H1 (cell line): ENCODE measurements around the gene MT1F. TPM values are rescaled to one million over a fixed set of nuclear protein-coding genes. Genes with fewer than 3 reads are reported as not detected.

ENCODE experiments used
- BCL11A ChIP-seq, 2 experiments: IDR thresholded peaks; one replicate each; pipeline ENCODE4 v1.6.1; 2011; ENCODE audit warnings: low read depth in 2 of 2, low read length in 2 of 2, mild to moderate bottlenecking in 2 of 2
- BRCA1 ChIP-seq: IDR thresholded peaks from 2 replicates; pipeline ENCODE4 v1.6.1; 2012; ENCODE audit warnings: low read depth, low read length, improper control_type of control experiment
- CBX5 ChIP-seq: fragments of 300-800, 300-1000 bp; sonication (generic); IDR thresholded peaks from 2 replicates; pipeline ENCODE4 v1.7.1; 2016; ENCODE audit warnings: antibody characterized with exemption, low read length, low read depth
- CREB1 ChIP-seq: IDR thresholded peaks from 2 replicates; pipeline ENCODE4 v1.6.1; 2012; ENCODE audit warnings: inconsistent platforms
- CTCF ChIP-seq, 3 experiments: IDR thresholded peaks; 1 replicate in 2 of 3; 2 replicates in 1 of 3; pipeline versions ENCODE4 v1.5.1 to v1.6.1; 2011; ENCODE audit warnings: low read length in 3 of 3, mild to moderate bottlenecking in 3 of 3, inconsistent platforms in 2 of 3, low read depth in 1 of 3, moderate library complexity in 1 of 3; ENCODE audit not compliant: insufficient read depth in 1 of 3; ENCODE audit errors: control extremely low read depth in 1 of 3
- EGR1 ChIP-seq: IDR thresholded peaks from 2 replicates; pipeline ENCODE4 v1.6.1; 2011; ENCODE audit warnings: low read depth, low read length, borderline replicate concordance
- EZH2 ChIP-seq: fragments of 200-600 bp; sonication (generic); IDR thresholded peaks from 2 replicates; pipeline ENCODE4 v1.7.1; 2012; ENCODE audit warnings: low read depth, mild to moderate bottlenecking, moderate library complexity, low read length, inconsistent platforms; ENCODE audit not compliant: severe bottlenecking
- GABPA ChIP-seq: IDR thresholded peaks from 2 replicates; pipeline ENCODE4 v1.6.1; 2011; ENCODE audit warnings: mild to moderate bottlenecking, low read length, moderate library complexity, borderline replicate concordance; ENCODE audit not compliant: insufficient read depth
- HDAC2 ChIP-seq, 2 experiments: fragments of 300-600 bp in 1 of 2; sonication (generic) in 1 of 2; IDR thresholded peaks; 2 replicates each; pipeline ENCODE4 v1.6.1; 2011 to 2012; ENCODE audit warnings: low read depth in 2 of 2, low read length in 2 of 2, mild to moderate bottlenecking in 2 of 2, moderate library complexity in 2 of 2, borderline replicate concordance in 1 of 2, inconsistent platforms in 1 of 2
- KDM4A ChIP-seq: IDR thresholded peaks from one replicate; pipeline ENCODE4 v1.7.1; 2012; ENCODE audit warnings: low read depth, mild to moderate bottlenecking, moderate library complexity, low read length, inconsistent platforms; ENCODE audit not compliant: severe bottlenecking
- RAD21 ChIP-seq, 2 experiments: IDR thresholded peaks in 1 of 2; conservative IDR thresholded peaks in 1 of 2; 2 replicates each; pipeline ENCODE4 v1.6.1; 2011; ENCODE audit warnings: low read depth in 2 of 2, low read length in 2 of 2, improper control_type of control experiment in 1 of 2, inconsistent platforms in 1 of 2, mild to moderate bottlenecking in 1 of 2, moderate library complexity in 1 of 2
- RNF2 ChIP-seq: fragments of 200-900, 300-1000 bp; sonication (generic); IDR thresholded peaks from 2 replicates; pipeline ENCODE4 v1.7.1; 2016; ENCODE audit warnings: borderline replicate concordance, low read depth, mild to moderate bottlenecking, antibody characterized with exemption, low read length; ENCODE audit not compliant: poor library complexity, severe bottlenecking; ENCODE audit errors: missing control alignments
- SP1 ChIP-seq: IDR thresholded peaks from 2 replicates; pipeline ENCODE4 v1.6.1; 2011; ENCODE audit warnings: low read depth, low read length
- SUZ12 ChIP-seq: fragments of 200-600 bp; sonication (generic); IDR thresholded peaks from 2 replicates; pipeline ENCODE4 v1.6.1; 2012; ENCODE audit warnings: mild to moderate bottlenecking, inconsistent platforms, low read length, moderate library complexity, mixed read lengths
- ZNF274 ChIP-seq: IDR thresholded peaks from 2 replicates; pipeline ENCODE4 v1.7.0; 2012; ENCODE audit warnings: low read length, borderline replicate concordance; ENCODE audit errors: extremely low read depth
- polyA plus RNA-seq, 7 experiments: library from polyadenylated mRNA; depleted of rRNA in 3 of 7; stranded (reverse) in 5 of 7; unstranded in 2 of 7; fragments of >200 nt in 5 of 7; fragments of 200-250 nt in 2 of 7; gene quantifications; 1 replicate in 5 of 7; 2 replicates in 1 of 7; 4 replicates in 1 of 7; pipeline versions ENCODE4 v1.2.1 to v1.2.3, GENCODE V29; 2011 to 2013; ENCODE audit warnings: missing spikeins in 2 of 7, mixed read lengths in 2 of 7
- total RNA-seq: library from RNA; stranded (reverse); fragmentation: NEBNext Ultra II Directional; extraction: Animal tissue kit (Norgen Biotek cat#: 25700); gene quantifications from 2 replicates; pipeline ENCODE4 v1.2.1, GENCODE V29; 2021

MT1F gene
- total and polyA plus RNA-seq, 2 of the 8 experiments (the other 6 are each of a cell fraction or from before 2014, with no cell fraction given) = 5.9 to 20.8 TPM

- TF ChIP-seq RAD21 (IDR thresholded peaks at IDR 0.05 in 1 of 2, conservative IDR thresholded peaks at IDR 0.05 in 1 of 2; ENCODE audit: low read depth in 2 of 2, low read length in 2 of 2) (no peak), KDM4A (peak; percentile 84), CREB1 (no peak), CBX5 (no peak), CTCF (IDR thresholded peaks at IDR 0.05; ENCODE audit: control extremely low read depth in 1 of 3, insufficient read depth in 1 of 3, low read depth in 1 of 3, low read length in 3 of 3) (no peak), EGR1 (no peak), SUZ12 (peak; percentile 51), BCL11A (IDR thresholded peaks at IDR 0.05; ENCODE audit: low read depth in 2 of 2, low read length in 2 of 2) (no peak), RNF2 (peak; percentile 35), BRCA1 (no peak), ZNF274 (no peak), SP1 (no peak), EZH2 (peak; percentile 75), HDAC2 (IDR thresholded peaks at IDR 0.05; ENCODE audit: borderline replicate concordance in 1 of 2, low read depth in 2 of 2, low read length in 2 of 2) (no peak), GABPA (no peak)
Measured at GRCh38 chr16:56662357-56663354, 4.9 kb downstream of the MT1F start (continued).
